Caco-2 (cell line): ENCODE measurements around the gene UBE2L3. TPM values are rescaled to one million over a fixed set of nuclear protein-coding genes. Genes with fewer than 3 reads are reported as not detected.

Experiments
- BruUV-seq: library from RNA; stranded (reverse); fragments of 400-500 nt; replicated peaks from 2 replicates; lab custom pipeline; 2021; lab: Mats Ljungman, UMichigan
- CTCF ChIA-PET: fragments of 300-600 bp; sonication (Branson Sonifier 250); formaldehyde crosslinking; loops from one replicate; lab custom pipeline; 2022; ENCODE audit warnings: antibody characterized with exemption; lab: Charles Lee
- POLR2A ChIA-PET: fragments of 300-600 bp; sonication (Branson Sonifier 250); formaldehyde crosslinking; loops from one replicate; lab custom pipeline; 2022; ENCODE audit warnings: antibody characterized with exemption; lab: Charles Lee
- DNase-seq, 2 experiments: peaks; one replicate each; pipeline versions ENCODE4 v3.0.0 to v3.0.0-alpha.2; 2020 to 2022
- H3K27me3 ChIP-seq: replicated peaks from 2 replicates; pipeline ENCODE4 v1.6.0; 2011; ENCODE audit warnings: low read length; ENCODE audit not compliant: control insufficient read depth, insufficient read depth
- H3K36me3 ChIP-seq: 2 replicates; pipeline ENCODE4 v1.5.1; 2011; ENCODE audit warnings: low read length; ENCODE audit not compliant: control insufficient read depth, insufficient read depth
- H3K4me1 ChIP-seq: fragments of 250-450 bp; sonication (Bioruptor Pico); 2 replicates; pipeline ENCODE4 v1.5.1; 2020; ENCODE audit warnings: mild to moderate bottlenecking
- H3K4me3 ChIP-seq: 2 replicates; pipeline ENCODE4 v1.5.1; 2011; ENCODE audit warnings: low read depth, mild to moderate bottlenecking, control low read depth, low read length
- H3K9me3 ChIP-seq: fragments of 250-450 bp; sonication (Bioruptor Pico); 2 replicates; pipeline ENCODE4 v1.5.1; 2020; ENCODE audit warnings: mild to moderate bottlenecking, moderate library complexity
- H3K27ac Mint-ChIP-seq: one replicate; pipeline ENCODE4 v1.8.0; 2022; ENCODE audit warnings: mixed read lengths; ENCODE audit not compliant: unreplicated experiment
- H3K27me3 Mint-ChIP-seq: one replicate; pipeline ENCODE4 v1.8.0; 2022; ENCODE audit warnings: mixed read lengths; ENCODE audit not compliant: insufficient read depth, unreplicated experiment
- H3K36me3 Mint-ChIP-seq: one replicate; pipeline ENCODE4 v1.8.0; 2022; ENCODE audit warnings: mild to moderate bottlenecking, mixed read lengths; ENCODE audit not compliant: insufficient read depth, unreplicated experiment
- H3K4me1 Mint-ChIP-seq: one replicate; pipeline ENCODE4 v1.8.0; 2022; ENCODE audit warnings: low read depth, mixed read lengths; ENCODE audit not compliant: unreplicated experiment
- H3K4me3 Mint-ChIP-seq: one replicate; pipeline ENCODE4 v1.8.0; 2022; ENCODE audit warnings: mild to moderate bottlenecking, moderate library complexity, mixed read lengths; ENCODE audit not compliant: unreplicated experiment
- H3K9me3 Mint-ChIP-seq: one replicate; pipeline ENCODE4 v1.8.0; 2022; ENCODE audit warnings: mixed read lengths; ENCODE audit not compliant: unreplicated experiment
- CTCF ChIP-seq, 2 experiments: fragments of 200-600 bp in 1 of 2; IDR thresholded peaks; 1 replicate in 1 of 2; 2 replicates in 1 of 2; pipeline versions ENCODE4 v1.5.1 to v1.8.0; 2011 to 2022; ENCODE audit warnings: antibody characterized with exemption in 1 of 2, control low read depth in 1 of 2, inconsistent platforms in 1 of 2, low read depth in 1 of 2, low read length in 1 of 2, mild to moderate bottlenecking in 1 of 2, moderate library complexity in 1 of 2; ENCODE audit not compliant: insufficient read depth in 1 of 2, severe bottlenecking in 1 of 2, unreplicated experiment in 1 of 2
- intact Hi-C: fragments of 100-400 bp; cut with micrococcal nuclease; formaldehyde crosslinking; loops from one replicate; pipeline ENCODE4 v1.10.0; 2022; ENCODE audit not compliant: unreplicated experiment
- total RNA-seq: library from RNA; stranded (reverse); gene quantifications from 2 replicates; pipeline ENCODE4 v1.2.3, GENCODE V29; 2022

UBE2L3 gene
- total RNA-seq, 1 experiment from 2014 or later, result 63.4 TPM

- Histone ChIP-seq H3K9me3 (no peaks in the 10 kb centered on the region), H3K27me3 (no peaks in the 10 kb centered on the region), H3K4me1 (peaks cover 29% of the 10 kb centered on the region), H3K36me3 (no peaks in the 10 kb centered on the region; the same call in 1 of the 2 replicates), H3K4me3 (peak within 1 kb of the TSS; percentile 96)
- Mint-ChIP-seq H3K27ac (peak within 1 kb of the TSS; percentile 85), H3K4me3 (peak within 1 kb of the TSS; percentile 80), H3K9me3 (no peaks in the 10 kb centered on the region), H3K27me3 (no peaks in the 10 kb centered on the region), H3K36me3 (peaks cover 37% of the 10 kb centered on the region), H3K4me1 (peaks cover 19% of the 10 kb centered on the region)
- no peak for TF ChIP-seq CTCF (IDR thresholded peaks at IDR 0.05; ENCODE audit: insufficient read depth in 1 of 2, low read depth in 1 of 2, low read length in 1 of 2, severe bottlenecking in 1 of 2, unreplicated experiment in 1 of 2)
- BruUV-seq, result no TSS peak
- intact Hi-C loops, result loop anchor here (1.0 kb wide), 1 partner anchor 12 kb away; the partner anchor contains the start of gene YDJC
- CTCF ChIA-PET, result interaction anchor here (0.5 to 3.3 kb wide), 16 partner anchors 8 to 67 kb away, joined by 3 to 179 read pairs (median 6); partner anchors contain the start of genes CCDC116, PPIL2 and YDJC
- DNase-seq, result peak; percentile 98 to 99
- POLR2A ChIA-PET, result interaction anchor here (2.3 to 3.1 kb wide), 3 partner anchors 9 to 13 kb away, joined by 9 to 81 read pairs (median 15); partner anchors contain the start of genes CCDC116 and YDJC
Measured at GRCh38 chr22:21641789-21642583, 74.5 kb downstream of the UBE2L3 start, which contains the start of gene SDF2L1. Gene SDF2L1, plus strand, starts transcription at chr22:21642302. Its CDS starts 35 bp downstream, at chr22:21642337.

- CTCF ChIA-PET, result interaction anchor here (0.6 to 3.3 kb wide), 14 partner anchors 8 to 195 kb away, joined by 3 to 179 read pairs (median 6); partner anchors contain the start of genes CCDC116, PPIL2 and YDJC
- H3K27ac Mint-ChIP-seq, result peak overlapping the region; percentile 85
- POLR2A ChIA-PET, result interaction anchor here (2.3 to 3.1 kb wide), 3 partner anchors 9 to 13 kb away, joined by 9 to 81 read pairs (median 15); partner anchors contain the start of genes CCDC116 and YDJC
Measured at GRCh38 chr22:21642584-21643448, 75.3 kb downstream of the UBE2L3 start.

More at GRCh38 chr22:21642584-21643448, 75.3 kb downstream of the UBE2L3 start:
- Mint-ChIP-seq H3K27me3 (no peaks in the 10 kb centered on the region), H3K4me3 (peak overlapping the region; percentile 80), H3K9me3 (no peaks in the 10 kb centered on the region), H3K36me3 (peaks cover 40% of the 10 kb centered on the region), H3K4me1 (peaks cover 19% of the 10 kb centered on the region)
- Histone ChIP-seq H3K4me3 (peak overlapping the region; percentile 96), H3K9me3 (no peaks in the 10 kb centered on the region), H3K27me3 (no peaks in the 10 kb centered on the region), H3K4me1 (peaks cover 28% of the 10 kb centered on the region), H3K36me3 (no peaks in the 10 kb centered on the region; the same call in 1 of the 2 replicates)
- peak; percentile 65 to 78 for TF ChIP-seq CTCF (IDR thresholded peaks at IDR 0.05; ENCODE audit: insufficient read depth in 1 of 2, low read depth in 1 of 2, low read length in 1 of 2, severe bottlenecking in 1 of 2, unreplicated experiment in 1 of 2)
- DNase-seq, result peak; percentile 71 to 78
- intact Hi-C loops, result no loop called here
- TSS peak; percentile 50 for BruUV-seq
